ENCODE results near the gene SLCO3A1. TPM values are rescaled to one million over a fixed set of nuclear protein-coding genes. Genes with fewer than 3 reads are reported as not detected.

Gene SLCO3A1
- total and polyA plus RNA-seq, 2 of the 8 experiments (the other 6 are each of a cell fraction or from before 2014, with no cell fraction given): 15.1 to 20.4 TPM

DNA sequence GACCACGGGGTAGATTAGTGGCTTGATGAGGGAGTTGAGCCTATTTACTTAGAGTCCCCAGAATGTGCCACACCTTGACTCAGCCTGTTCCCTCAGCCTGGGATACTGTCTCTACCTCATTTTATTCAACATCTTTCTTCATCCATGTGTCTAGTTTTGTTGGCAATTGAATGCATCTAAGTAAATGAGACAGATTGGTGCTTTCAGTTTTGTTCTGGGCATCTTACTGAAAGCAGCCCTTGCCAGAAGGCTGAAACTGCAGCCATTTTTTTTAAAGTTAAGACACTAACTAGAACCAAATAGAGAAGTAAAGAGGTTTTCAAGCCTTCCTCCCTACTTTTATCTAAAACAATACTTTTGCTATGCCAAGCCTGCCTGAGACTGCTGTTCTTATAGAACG is 246.8 kb downstream of the SLCO3A1 start (continued):
- no peak for TF ChIP-seq SRF (IDR thresholded peaks at IDR 0.05; ENCODE audit: low read depth, low read length)
- TF ChIP-seq EP300 (IDR thresholded peaks at IDR 0.05; ENCODE audit: borderline replicate concordance in 1 of 2, low read depth in 2 of 2, low read length in 2 of 2): no peak
